22Rv1 (cell line): ENCODE results near the gene BMS1.

ENCODE experiments used
- CTCF ChIP-seq: fragments of 450-650 bp; IDR thresholded peaks from 2 replicates; pipeline ENCODE4 v1.5.1; 2017; ENCODE audit warnings: mild to moderate bottlenecking
- ZFX ChIP-seq: fragments of 450-650 bp; IDR thresholded peaks from 2 replicates; pipeline ENCODE4 v1.6.1; 2017; ENCODE audit warnings: antibody characterized with exemption, borderline replicate concordance

GRCh38 chr10:42865716-42866114, 83.1 kb downstream of the BMS1 start:
- TF ChIP-seq CTCF: no peak
- no peak for TF ChIP-seq ZFX
